ENCODE data around the gene LYPD5. TPM values are rescaled to one million over a fixed set of nuclear protein-coding genes. Genes with fewer than 3 reads are reported as not detected.

Gene LYPD5
- total RNA-seq, 1 donor from 2014 or later, result not detected

DNA sequence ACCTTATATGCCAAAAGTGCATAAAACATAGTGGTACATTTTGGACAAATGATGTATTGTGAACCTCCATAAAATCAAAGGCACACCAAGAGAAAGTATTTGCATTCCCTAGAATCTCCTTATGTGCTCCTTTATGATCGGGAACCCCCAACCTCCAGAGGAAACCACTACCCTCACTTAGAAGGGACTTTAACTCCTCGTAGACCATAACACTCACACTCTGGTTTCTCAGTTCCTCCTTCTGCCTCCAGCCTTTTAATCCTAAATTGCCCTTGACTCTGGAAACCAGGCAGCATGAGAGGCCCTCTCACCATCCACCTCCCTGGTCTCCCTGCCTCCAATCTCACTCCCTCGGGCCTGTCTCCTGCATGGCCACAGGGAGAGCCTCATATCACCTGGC is 11.7 kb downstream of the LYPD5 start:
- DNase-seq (ENCODE audit: low read depth) (no peak), FAIRE-seq (no peak)
- H2AFZ ChIP-seq (ENCODE audit: low read depth, low read length), result no peak overlapping the region
- Mint-ChIP-seq H3K4me1 (ENCODE audit: low read depth, unreplicated experiment) (no peaks in the 10 kb centered on the region), H3K27ac (ENCODE audit: unreplicated experiment) (no peak overlapping the region), H3K4me3 (ENCODE audit: unreplicated experiment) (no peak overlapping the region), H3K27me3 (ENCODE audit: low read depth, unreplicated experiment) (peaks cover 35% of the 10 kb centered on the region), H3K9me3 (ENCODE audit: unreplicated experiment) (peaks cover under 1% of the 10 kb centered on the region), H3K36me3 (ENCODE audit: low read depth, unreplicated experiment) (no peaks in the 10 kb centered on the region)
- H3K9me3 ChIP-seq (ENCODE audit: insufficient read depth, low read depth, low read length), result no peaks in the 10 kb centered on the region
- no peaks in the 10 kb centered on the region for H3K4me1 ChIP-seq (ENCODE audit: insufficient read depth, low read length)
- TF ChIP-seq CTCF (IDR thresholded peaks at IDR 0.05; ENCODE audit: insufficient read depth, low read depth, low read length) (no peak), EZH2 (IDR thresholded peaks at IDR 0.05; ENCODE audit: insufficient read depth, low read length) (no peak)
- H3K79me2 ChIP-seq (ENCODE audit: insufficient read depth, low read length), result no peaks in the 10 kb centered on the region
- peaks cover 11% of the 10 kb centered on the region for H3K27me3 ChIP-seq (ENCODE audit: insufficient read depth, low read length)
- H3K27ac ChIP-seq (ENCODE audit: low read depth, low read length), result no peak overlapping the region
- H3K36me3 ChIP-seq (ENCODE audit: insufficient read depth, low read length), result no peaks in the 10 kb centered on the region
- H3K4me3 ChIP-seq (ENCODE audit: insufficient read depth, low read depth, low read length), result no peak overlapping the region
- no peak overlapping the region for H3K9ac ChIP-seq (ENCODE audit: low read length)
- H4K20me1 ChIP-seq (ENCODE audit: insufficient read depth, low read length), result no peaks in the 10 kb centered on the region
- no peak overlapping the region for H3K4me2 ChIP-seq (ENCODE audit: low read length)

GRCh38 chr19:43789029-43789428 is 13.2 kb downstream of the LYPD5 start:
- peaks cover 8% of the 10 kb centered on the region for H3K27me3 ChIP-seq (ENCODE audit: insufficient read depth, low read length)
- H3K36me3 ChIP-seq (ENCODE audit: insufficient read depth, low read length), result no peaks in the 10 kb centered on the region
- DNase-seq (ENCODE audit: low read depth) (peak; percentile 29), FAIRE-seq (peak; percentile 47)
- H3K4me1 ChIP-seq (ENCODE audit: insufficient read depth, low read length), result peaks cover 14% of the 10 kb centered on the region
- no peak overlapping the region for H3K4me3 Mint-ChIP-seq (ENCODE audit: unreplicated experiment)
- no peaks in the 10 kb centered on the region for H4K20me1 ChIP-seq (ENCODE audit: insufficient read depth, low read length)
- H3K4me1 Mint-ChIP-seq (ENCODE audit: low read depth, unreplicated experiment), result peaks cover 11% of the 10 kb centered on the region
- no peak overlapping the region for H3K9ac ChIP-seq (ENCODE audit: low read length)
- no peaks in the 10 kb centered on the region for H3K36me3 Mint-ChIP-seq (ENCODE audit: low read depth, unreplicated experiment)
- H3K79me2 ChIP-seq (ENCODE audit: insufficient read depth, low read length), result no peaks in the 10 kb centered on the region
- H3K27ac ChIP-seq (ENCODE audit: low read depth, low read length), result no peak overlapping the region
- H2AFZ ChIP-seq (ENCODE audit: low read depth, low read length), result no peak overlapping the region
- no peaks in the 10 kb centered on the region for H3K9me3 ChIP-seq (ENCODE audit: insufficient read depth, low read depth, low read length)
- TF ChIP-seq CTCF (IDR thresholded peaks at IDR 0.05; ENCODE audit: insufficient read depth, low read depth, low read length) (no peak), EZH2 (IDR thresholded peaks at IDR 0.05; ENCODE audit: insufficient read depth, low read length) (no peak)
- peaks cover 2% of the 10 kb centered on the region for H3K9me3 Mint-ChIP-seq (ENCODE audit: unreplicated experiment)
- H3K27me3 Mint-ChIP-seq (ENCODE audit: low read depth, unreplicated experiment), result peaks cover 30% of the 10 kb centered on the region
- H3K27ac Mint-ChIP-seq (ENCODE audit: unreplicated experiment), result no peak overlapping the region
- no peak overlapping the region for H3K4me2 ChIP-seq (ENCODE audit: low read length)
- no peak overlapping the region for H3K4me3 ChIP-seq (ENCODE audit: insufficient read depth, low read depth, low read length)

DNA sequence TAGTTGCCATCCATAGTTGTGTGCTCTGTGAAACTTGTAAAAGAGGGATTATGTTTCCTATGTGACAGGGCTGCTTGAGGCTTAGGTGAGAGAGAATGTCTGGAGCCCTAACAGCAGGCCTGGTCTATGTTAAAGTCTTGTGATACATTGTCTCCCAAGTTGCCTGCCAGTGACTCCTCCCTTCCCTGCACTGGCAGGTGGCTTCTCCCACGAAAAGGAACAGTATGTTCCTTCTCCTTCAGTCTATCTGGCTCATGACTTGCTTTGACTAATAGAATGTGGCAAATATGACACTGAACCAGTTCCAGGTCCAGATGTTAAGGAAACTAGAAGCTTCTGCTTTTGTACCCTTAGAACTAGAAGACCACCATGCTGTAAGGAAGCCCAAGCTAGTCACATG is 15.6 kb downstream of the LYPD5 start:
- Histone ChIP-seq H3K27me3 (ENCODE audit: insufficient read depth, low read length) (peaks cover 3% of the 10 kb centered on the region), H3K4me3 (ENCODE audit: insufficient read depth, low read depth, low read length) (no peak overlapping the region), H3K27ac (ENCODE audit: low read depth, low read length) (no peak overlapping the region), H3K9me3 (ENCODE audit: insufficient read depth, low read depth, low read length) (no peaks in the 10 kb centered on the region), H3K4me2 (ENCODE audit: low read length) (no peak overlapping the region), H3K9ac (ENCODE audit: low read length) (no peak overlapping the region), H3K79me2 (ENCODE audit: insufficient read depth, low read length) (no peaks in the 10 kb centered on the region), H3K4me1 (ENCODE audit: insufficient read depth, low read length) (peaks cover 17% of the 10 kb centered on the region), H3K36me3 (ENCODE audit: insufficient read depth, low read length) (no peaks in the 10 kb centered on the region), H2AFZ (ENCODE audit: low read depth, low read length) (no peak overlapping the region), H4K20me1 (ENCODE audit: insufficient read depth, low read length) (no peaks in the 10 kb centered on the region)
- Mint-ChIP-seq H3K9me3 (ENCODE audit: unreplicated experiment) (peaks cover 2% of the 10 kb centered on the region), H3K4me3 (ENCODE audit: unreplicated experiment) (no peak overlapping the region), H3K4me1 (ENCODE audit: low read depth, unreplicated experiment) (peaks cover 20% of the 10 kb centered on the region), H3K36me3 (ENCODE audit: low read depth, unreplicated experiment) (no peaks in the 10 kb centered on the region), H3K27me3 (ENCODE audit: low read depth, unreplicated experiment) (peaks cover 21% of the 10 kb centered on the region), H3K27ac (ENCODE audit: unreplicated experiment) (peak overlapping the region; percentile 26)
- DNase-seq (ENCODE audit: low read depth), result no peak
- TF ChIP-seq CTCF (IDR thresholded peaks at IDR 0.05; ENCODE audit: insufficient read depth, low read depth, low read length) (no peak), EZH2 (IDR thresholded peaks at IDR 0.05; ENCODE audit: insufficient read depth, low read length) (no peak)
- FAIRE-seq, result no peak

Measured in astrocyte (in vitro differentiated cells and primary cell).